HL-60 (cell line): Measurements from ENCODE around the gene TMEM225B.

Experiments
- DNase-seq, 2 experiments: peaks; one replicate each; pipeline ENCODE4 v3.0.0-alpha.2; 2010 to 2020; ENCODE audit warnings: low read depth in 1 of 2, low spot score in 1 of 2
- H3K27ac ChIP-seq: fragments of 250-450 bp; sonication (Bioruptor Pico); replicated peaks from 2 replicates; pipeline ENCODE4 v1.5.1; 2020; ENCODE audit warnings: mild to moderate bottlenecking, moderate library complexity
- H3K27me3 ChIP-seq: fragments of 250-450 bp; sonication (Bioruptor Pico); 2 replicates; pipeline ENCODE4 v1.5.1; 2021; ENCODE audit warnings: mild to moderate bottlenecking, moderate library complexity; ENCODE audit not compliant: insufficient read depth, poor library complexity, severe bottlenecking
- H3K4me3 ChIP-seq: replicated peaks from 2 replicates; pipeline ENCODE4 v1.5.1; 2011; ENCODE audit warnings: mild to moderate bottlenecking, control low read depth, low read length; ENCODE audit not compliant: insufficient read depth
- CTCF ChIP-seq: IDR thresholded peaks from one replicate; pipeline ENCODE4 v1.5.1; 2011; ENCODE audit warnings: low read length, control low read depth, inconsistent platforms; ENCODE audit not compliant: insufficient read depth
- GABPA ChIP-seq: IDR thresholded peaks from 2 replicates; pipeline ENCODE4 v1.6.1; 2012; ENCODE audit warnings: low read depth
- POLR2AphosphoS5 ChIP-seq: IDR thresholded peaks from 2 replicates; pipeline ENCODE4 v1.6.1; 2012; ENCODE audit warnings: low read depth
- REST ChIP-seq: IDR thresholded peaks from 2 replicates; pipeline ENCODE4 v1.6.1; 2012; ENCODE audit warnings: low read depth; ENCODE audit not compliant: insufficient replicate concordance
- SPI1 ChIP-seq: IDR thresholded peaks from 2 replicates; pipeline ENCODE4 v1.6.1; 2012; ENCODE audit warnings: low read depth, mild to moderate bottlenecking, borderline replicate concordance

Gene TMEM225B

GRCh38 chr7:99625321-99625720 is 27.3 kb downstream of the TMEM225B start:
- TF ChIP-seq REST (no peak), SPI1 (no peak), POLR2AphosphoS5 (no peak; the same call in 1 of the 2 replicates), GABPA (no peak), CTCF (no peak)
- DNase-seq: no peak
- Histone ChIP-seq H3K27ac (peak overlapping the region; percentile 84), H3K4me3 (no peak overlapping the region), H3K27me3 (no peaks in the 10 kb centered on the region)

GRCh38 chr7:99625961-99626360 is 27.9 kb downstream of the TMEM225B start:
- TF ChIP-seq CTCF: no peak
- no peak for TF ChIP-seq REST
- no peak for TF ChIP-seq POLR2AphosphoS5
- no peak for TF ChIP-seq SPI1
- no peak for TF ChIP-seq GABPA
- DNase-seq: no peak
- no peak overlapping the region for H3K4me3 ChIP-seq
- H3K27me3 ChIP-seq: no peaks in the 10 kb centered on the region
- peak overlapping the region; percentile 84; the same call in 1 of the 2 replicates for H3K27ac ChIP-seq

GRCh38 chr7:99626661-99627060 is 28.6 kb downstream of the TMEM225B start:
- H3K4me3 ChIP-seq: no peak overlapping the region
- H3K27me3 ChIP-seq: no peaks in the 10 kb centered on the region
- DNase-seq: no peak
- no peak overlapping the region for H3K27ac ChIP-seq
- no peak for TF ChIP-seq SPI1
- no peak for TF ChIP-seq POLR2AphosphoS5
- TF ChIP-seq CTCF: no peak
- TF ChIP-seq REST: no peak
- TF ChIP-seq GABPA: no peak
